Measurements from ENCODE around the gene DPP8.

Gene DPP8

GRCh38 chr15:65423150-65423975, 94.1 kb downstream of the DPP8 start:
- H3K36me3 ChIP-seq (ENCODE audit: control insufficient read depth, insufficient read depth, low read length), result no peaks in the 10 kb centered on the region
- H2BK15ac ChIP-seq (replicated peaks; ENCODE audit: low read depth), result no peak overlapping the region
- H4K5ac ChIP-seq (ENCODE audit: low read length), result no peak overlapping the region
- peaks cover 16% of the 10 kb centered on the region for H3K4me1 ChIP-seq (ENCODE audit: control insufficient read depth, low read depth, low read length)
- peak; percentile 67 for DNase-seq
- WGBS (ENCODE audit: extremely low coverage, insufficient coverage, low lambda C conversion rate), result no CpG with 5 or more reads among the region's 28 CpGs
- H3K27ac ChIP-seq (ENCODE audit: low read depth, low read length), result peak overlapping the region; percentile 11
- H3K4ac ChIP-seq (ENCODE audit: low read depth, low read length), result peak overlapping the region; percentile 73
- H3K23ac ChIP-seq (ENCODE audit: low read length), result no peak overlapping the region
- H2BK5ac ChIP-seq (ENCODE audit: low read length), result no peak overlapping the region
- H3K79me1 ChIP-seq (ENCODE audit: low read length), result no peaks in the 10 kb centered on the region
- H3K4me3 ChIP-seq (ENCODE audit: low read length), result peak overlapping the region; percentile 37
- H2AK5ac ChIP-seq (ENCODE audit: low read length), result no peak overlapping the region
- H3K18ac ChIP-seq (ENCODE audit: low read length), result peak overlapping the region; percentile 19
- no peaks in the 10 kb centered on the region for H3K27me3 ChIP-seq (ENCODE audit: insufficient read depth, low read length, poor library complexity)
- H4K8ac ChIP-seq (ENCODE audit: low read depth, low read length), result peak overlapping the region; percentile 41
- H3K79me2 ChIP-seq (ENCODE audit: control insufficient read depth, insufficient read depth, low read length), result no peaks in the 10 kb centered on the region
- peak overlapping the region; percentile 54 for H2BK120ac ChIP-seq (ENCODE audit: low read depth, low read length)
- peak overlapping the region; percentile 83 for H3K4me2 ChIP-seq (ENCODE audit: low read length)
- H3K56ac ChIP-seq (ENCODE audit: low read length), result peak overlapping the region; percentile 91
- H3K9ac ChIP-seq (ENCODE audit: low read length), result peak overlapping the region; percentile 75

GRCh38 chr15:65421360-65422215, 95.9 kb downstream of the DPP8 start:
- Histone ChIP-seq H3K4me1 (ENCODE audit: control insufficient read depth, low read depth, low read length) (peaks cover 24% of the 10 kb centered on the region), H4K5ac (ENCODE audit: low read length) (no peak overlapping the region), H2BK5ac (ENCODE audit: low read length) (peak overlapping the region; percentile 96), H3K27ac (ENCODE audit: low read depth, low read length) (peak overlapping the region; percentile 94), H3K27me3 (ENCODE audit: insufficient read depth, low read length, poor library complexity) (no peaks in the 10 kb centered on the region), H3K23ac (ENCODE audit: low read length) (peak overlapping the region; percentile 95), H3K79me2 (ENCODE audit: control insufficient read depth, insufficient read depth, low read length) (no peaks in the 10 kb centered on the region), H3K18ac (ENCODE audit: low read length) (peak overlapping the region; percentile 19), H3K9ac (ENCODE audit: low read length) (peak overlapping the region; percentile 93), H3K4ac (ENCODE audit: low read depth, low read length) (peak overlapping the region; percentile 70), H4K8ac (ENCODE audit: low read depth, low read length) (no peak overlapping the region), H2AK5ac (ENCODE audit: low read length) (peak overlapping the region; percentile 75), H3K79me1 (ENCODE audit: low read length) (no peaks in the 10 kb centered on the region), H3K36me3 (ENCODE audit: control insufficient read depth, insufficient read depth, low read length) (no peaks in the 10 kb centered on the region), H3K56ac (ENCODE audit: low read length) (peak overlapping the region; percentile 97), H2BK15ac (replicated peaks; ENCODE audit: low read depth) (no peak overlapping the region), H2BK120ac (ENCODE audit: low read depth, low read length) (no peak overlapping the region), H3K4me2 (ENCODE audit: low read length) (peak overlapping the region; percentile 100), H3K4me3 (ENCODE audit: low read length) (peak overlapping the region; percentile 62)
- DNase-seq, result peak; percentile 99
- WGBS (ENCODE audit: extremely low coverage, insufficient coverage, low lambda C conversion rate), result no CpG with 5 or more reads among the region's 39 CpGs

GRCh38 chr15:65420975-65421359, 96.5 kb downstream of the DPP8 start:
- no CpG with 5 or more reads among the region's 17 CpGs for WGBS (ENCODE audit: extremely low coverage, insufficient coverage, low lambda C conversion rate)
- DNase-seq, result no peak
- H2AK5ac ChIP-seq (ENCODE audit: low read length), result peak overlapping the region; percentile 17

GRCh38 chr15:65418596-65418995, 98.9 kb downstream of the DPP8 start:
- no peak overlapping the region for H3K4me3 ChIP-seq (ENCODE audit: low read length)
- WGBS (ENCODE audit: extremely low coverage, insufficient coverage, low lambda C conversion rate), result no CpG with 5 or more reads among the region's 2 CpGs
- no peak overlapping the region for H3K4me2 ChIP-seq (ENCODE audit: low read length)
- no peak overlapping the region for H2BK5ac ChIP-seq (ENCODE audit: low read length)
- no peak for DNase-seq
- H3K23ac ChIP-seq (ENCODE audit: low read length), result no peak overlapping the region
- H3K9ac ChIP-seq (ENCODE audit: low read length), result no peak overlapping the region
- no peak overlapping the region for H4K5ac ChIP-seq (ENCODE audit: low read length)
- H3K18ac ChIP-seq (ENCODE audit: low read length), result no peak overlapping the region
- H3K27ac ChIP-seq (ENCODE audit: low read depth, low read length), result no peak overlapping the region
- H3K4ac ChIP-seq (ENCODE audit: low read depth, low read length), result no peak overlapping the region
- no peaks in the 10 kb centered on the region for H3K79me2 ChIP-seq (ENCODE audit: control insufficient read depth, insufficient read depth, low read length)
- no peaks in the 10 kb centered on the region for H3K36me3 ChIP-seq (ENCODE audit: control insufficient read depth, insufficient read depth, low read length)
- H3K56ac ChIP-seq (ENCODE audit: low read length), result no peak overlapping the region
- no peak overlapping the region for H4K8ac ChIP-seq (ENCODE audit: low read depth, low read length)
- H2BK120ac ChIP-seq (ENCODE audit: low read depth, low read length), result no peak overlapping the region
- no peaks in the 10 kb centered on the region for H3K79me1 ChIP-seq (ENCODE audit: low read length)
- H3K4me1 ChIP-seq (ENCODE audit: control insufficient read depth, low read depth, low read length), result peaks cover 33% of the 10 kb centered on the region
- H3K27me3 ChIP-seq (ENCODE audit: insufficient read depth, low read length, poor library complexity), result no peaks in the 10 kb centered on the region
- H2AK5ac ChIP-seq (ENCODE audit: low read length), result no peak overlapping the region
- H2BK15ac ChIP-seq (replicated peaks; ENCODE audit: low read depth), result no peak overlapping the region

More at GRCh38 chr15:65420975-65421359, 96.5 kb downstream of the DPP8 start:
- no peaks in the 10 kb centered on the region for H3K27me3 ChIP-seq (ENCODE audit: insufficient read depth, low read length, poor library complexity)
- no peak overlapping the region for H2BK120ac ChIP-seq (ENCODE audit: low read depth, low read length)
- H3K27ac ChIP-seq (ENCODE audit: low read depth, low read length), result peak overlapping the region; percentile 83
- H4K8ac ChIP-seq (ENCODE audit: low read depth, low read length), result no peak overlapping the region
- peak overlapping the region; percentile 5 for H3K4ac ChIP-seq (ENCODE audit: low read depth, low read length)
- H3K36me3 ChIP-seq (ENCODE audit: control insufficient read depth, insufficient read depth, low read length), result no peaks in the 10 kb centered on the region
- no peak overlapping the region for H2BK15ac ChIP-seq (replicated peaks; ENCODE audit: low read depth)
- peak overlapping the region; percentile 73 for H3K56ac ChIP-seq (ENCODE audit: low read length)
- H3K23ac ChIP-seq (ENCODE audit: low read length), result peak overlapping the region; percentile 84
- peak overlapping the region; percentile 60 for H3K4me2 ChIP-seq (ENCODE audit: low read length)
- no peaks in the 10 kb centered on the region for H3K79me2 ChIP-seq (ENCODE audit: control insufficient read depth, insufficient read depth, low read length)
- H2BK5ac ChIP-seq (ENCODE audit: low read length), result peak overlapping the region; percentile 48
- H3K4me3 ChIP-seq (ENCODE audit: low read length), result no peak overlapping the region
- peak overlapping the region; percentile 73 for H3K9ac ChIP-seq (ENCODE audit: low read length)
- no peak overlapping the region for H4K5ac ChIP-seq (ENCODE audit: low read length)
- no peaks in the 10 kb centered on the region for H3K79me1 ChIP-seq (ENCODE audit: low read length)
- H3K4me1 ChIP-seq (ENCODE audit: control insufficient read depth, low read depth, low read length), result peaks cover 27% of the 10 kb centered on the region
- H3K18ac ChIP-seq (ENCODE audit: low read length), result peak overlapping the region; percentile 62

DNA sequence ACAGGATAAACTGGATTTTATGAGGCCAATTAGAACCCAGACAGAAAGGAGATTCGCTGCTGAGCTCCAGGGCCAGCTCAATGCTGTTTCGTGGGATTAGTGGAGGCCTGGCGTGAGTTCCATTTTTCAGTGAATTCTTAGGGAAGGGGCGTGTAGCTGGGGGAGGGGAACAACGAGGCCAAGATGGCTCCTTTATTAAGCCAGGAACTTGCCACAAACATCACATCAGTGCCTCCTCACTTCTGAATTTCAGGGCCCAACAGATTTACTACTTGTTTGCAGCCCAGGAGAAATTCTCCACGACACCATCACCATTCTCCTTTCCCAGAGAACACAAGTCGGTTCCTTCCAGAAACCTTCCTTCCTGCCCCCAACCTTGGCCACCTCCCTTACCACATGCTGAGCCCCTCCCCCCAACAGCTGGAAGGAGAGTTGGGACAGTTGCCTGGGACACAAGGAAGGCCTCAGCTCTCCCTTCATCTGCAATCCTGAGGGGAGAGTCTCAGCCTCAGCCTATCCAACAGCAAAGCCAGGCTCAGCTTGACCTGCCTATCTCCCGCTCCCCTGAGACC, 100.6 kb downstream of the DPP8 start:
- H2BK5ac ChIP-seq (ENCODE audit: low read length), result peak overlapping the region; percentile 90
- no peaks in the 10 kb centered on the region for H3K27me3 ChIP-seq (ENCODE audit: insufficient read depth, low read length, poor library complexity)
- no peak overlapping the region for H3K23ac ChIP-seq (ENCODE audit: low read length)
- H3K4me1 ChIP-seq (ENCODE audit: control insufficient read depth, low read depth, low read length), result peaks cover 30% of the 10 kb centered on the region
- H3K4ac ChIP-seq (ENCODE audit: low read depth, low read length), result peak overlapping the region; percentile 89
- H3K27ac ChIP-seq (ENCODE audit: low read depth, low read length), result peak overlapping the region; percentile 68
- peak overlapping the region; percentile 96 for H3K18ac ChIP-seq (ENCODE audit: low read length)
- peak overlapping the region; percentile 50 for H3K9ac ChIP-seq (ENCODE audit: low read length)
- peak overlapping the region; percentile 54 for H4K5ac ChIP-seq (ENCODE audit: low read length)
- H3K36me3 ChIP-seq (ENCODE audit: control insufficient read depth, insufficient read depth, low read length), result no peaks in the 10 kb centered on the region
- no peak overlapping the region for H3K4me3 ChIP-seq (ENCODE audit: low read length)
- H4K8ac ChIP-seq (ENCODE audit: low read depth, low read length), result no peak overlapping the region
- DNase-seq, result peak; percentile 96
- no CpG with 5 or more reads among the region's 8 CpGs for WGBS (ENCODE audit: extremely low coverage, insufficient coverage, low lambda C conversion rate)
- H2AK5ac ChIP-seq (ENCODE audit: low read length), result peak overlapping the region; percentile 86
- H3K56ac ChIP-seq (ENCODE audit: low read length), result peak overlapping the region; percentile 74
- peak overlapping the region; percentile 2 for H3K4me2 ChIP-seq (ENCODE audit: low read length)
- H2BK15ac ChIP-seq (replicated peaks; ENCODE audit: low read depth), result peak overlapping the region; percentile 59
- H3K79me2 ChIP-seq (ENCODE audit: control insufficient read depth, insufficient read depth, low read length), result no peaks in the 10 kb centered on the region
- peak overlapping the region; percentile 97 for H2BK120ac ChIP-seq (ENCODE audit: low read depth, low read length)
- H3K79me1 ChIP-seq (ENCODE audit: low read length), result no peaks in the 10 kb centered on the region
